Vagina (tissue), 2 donors: Measurements from ENCODE around the gene B4GALT6.

Source experiments
- CTCF ChIP-seq, 3 experiments: fragments of 450-650 bp in 2 of 3; fragments of 200-600 bp in 1 of 3; sonication (generic) in 1 of 3; IDR thresholded peaks; one replicate each; pipeline ENCODE4 v1.5.1; 2017 to 2019; ENCODE audit warnings: antibody characterized with exemption in 3 of 3, mild to moderate bottlenecking in 2 of 3, moderate library complexity in 2 of 3
- POLR2AphosphoS5 ChIP-seq, 2 donors: sonication (generic); formaldehyde crosslinking; IDR thresholded peaks; one replicate each; pipeline ENCODE4 v1.9.0; 2017; ENCODE audit warnings: antibody characterized with exemption in 2 of 2, mild to moderate bottlenecking in 2 of 2, low read depth in 1 of 2; ENCODE audit not compliant: insufficient read depth in 1 of 2

GRCh38 chr18:31647127-31647753 lies 37.1 kb downstream of the B4GALT6 start:
- TF ChIP-seq CTCF (IDR thresholded peaks at IDR 0.05) (no peak), POLR2AphosphoS5 (IDR thresholded peaks at IDR 0.05; ENCODE audit: insufficient read depth in 1 of 2, low read depth in 1 of 2) (no peak)
